Endothelial cell of umbilical vein (primary cell): ENCODE results near the gene B3GALT4. TPM values are rescaled to one million over a fixed set of nuclear protein-coding genes. Genes with fewer than 3 reads are reported as not detected.
A peak's percentile ranks its signal among the peaks of the same experiment; 100 is the strongest.

Source experiments
- BruUV-seq: library from RNA; stranded (reverse); fragments of 400-500 nt; replicated peaks from 2 replicates; lab custom pipeline; 2021; lab: Mats Ljungman, UMichigan
- CTCF ChIA-PET: fragments of 300-600, 350-600 bp; sonication (Branson Sonifier 250); formaldehyde crosslinking; loops from one replicate; lab custom pipeline; 2021; ENCODE audit warnings: antibody characterized with exemption, inconsistent platforms; lab: Charles Lee
- POLR2A ChIA-PET: fragments of 300-600, 350-600 bp; sonication (Branson Sonifier 250); formaldehyde crosslinking; loops from one replicate; lab custom pipeline; 2021; ENCODE audit warnings: antibody characterized with exemption, inconsistent platforms; lab: Charles Lee
- DNase-seq: peaks from one replicate; pipeline ENCODE4 v3.0.0-alpha.2; 2011; ENCODE audit warnings: low read depth, low spot score
- FAIRE-seq: peaks from 2 replicates; lab custom pipeline; 2011; peaks lifted over from hg19 to GRCh38; lab: Jason Lieb, UNC
- H2AFZ ChIP-seq: 2 replicates; pipeline ENCODE4 v1.6.0; 2012; ENCODE audit warnings: low read depth, low read length, control low read depth, inconsistent platforms
- H3K27ac ChIP-seq: 2 replicates; pipeline ENCODE4 v1.5.1; 2011; ENCODE audit warnings: low read depth, mild to moderate bottlenecking, control low read depth, low read length, moderate library complexity; ENCODE audit not compliant: insufficient read depth
- H3K27me3 ChIP-seq, 2 experiments: 2 replicates each; pipeline versions ENCODE4 v1.6.0 to v1.6.1; 2011; ENCODE audit warnings: low read length in 2 of 2, mixed read lengths in 1 of 2; ENCODE audit not compliant: control insufficient read depth in 2 of 2, insufficient read depth in 2 of 2
- H3K36me3 ChIP-seq, 2 experiments: 2 replicates in 1 of 2; 3 replicates in 1 of 2; pipeline ENCODE4 v1.5.1; 2011; ENCODE audit warnings: low read length in 2 of 2, mild to moderate bottlenecking in 1 of 2, moderate library complexity in 1 of 2; ENCODE audit not compliant: control insufficient read depth in 2 of 2, insufficient read depth in 2 of 2; ENCODE audit errors: extremely low read depth in 1 of 2
- H3K4me1 ChIP-seq: 3 replicates; pipeline ENCODE4 v1.5.1; 2011; ENCODE audit warnings: mild to moderate bottlenecking, low read length; ENCODE audit not compliant: control insufficient read depth, insufficient read depth; ENCODE audit errors: extremely low read depth
- H3K4me2 ChIP-seq: 2 replicates; pipeline ENCODE4 v1.6.1; 2011; ENCODE audit warnings: low read length, control low read depth, mixed read lengths; ENCODE audit not compliant: insufficient read depth
- H3K4me3 ChIP-seq, 3 experiments: fragments of 200-600 bp in 1 of 3; sonication (generic), shearing (Covaris generic) in 1 of 3; replicated peaks in 1 of 3; 2 replicates each; pipeline ENCODE4 v1.5.1; 2011 to 2016; ENCODE audit warnings: control low read depth in 3 of 3, low read length in 3 of 3, mild to moderate bottlenecking in 2 of 3, inconsistent platforms in 1 of 3, low read depth in 1 of 3, moderate library complexity in 1 of 3; ENCODE audit not compliant: insufficient read depth in 1 of 3
- H3K79me2 ChIP-seq: 2 replicates; pipeline ENCODE4 v1.6.0; 2012; ENCODE audit warnings: low read length, inconsistent platforms; ENCODE audit not compliant: control insufficient read depth, insufficient read depth
- H3K9ac ChIP-seq: replicated peaks from 2 replicates; pipeline ENCODE3; 2011; ENCODE audit warnings: low read length, control low read depth; ENCODE audit not compliant: insufficient read depth; ENCODE audit errors: extremely low read depth
- H3K9me1 ChIP-seq: replicated peaks from 3 replicates; pipeline ENCODE4 v1.6.0; 2011; ENCODE audit warnings: mild to moderate bottlenecking, low read length; ENCODE audit not compliant: control insufficient read depth, insufficient read depth; ENCODE audit errors: extremely low read depth
- H3K9me3 ChIP-seq: replicated peaks from 2 replicates; pipeline ENCODE4 v1.5.1; 2012; ENCODE audit warnings: low read length, inconsistent platforms; ENCODE audit not compliant: control insufficient read depth, insufficient read depth
- H4K20me1 ChIP-seq: replicated peaks from 2 replicates; pipeline ENCODE3; 2011; ENCODE audit warnings: mild to moderate bottlenecking, low read length; ENCODE audit not compliant: control insufficient read depth, insufficient read depth; ENCODE audit errors: extremely low read depth
- FOS ChIP-seq: IDR thresholded peaks from 2 replicates; pipeline ENCODE4 v1.6.1; 2011; ENCODE audit warnings: mild to moderate bottlenecking, low read length, moderate library complexity, borderline replicate concordance; ENCODE audit not compliant: insufficient read depth
- JUN ChIP-seq: IDR thresholded peaks from 2 replicates; pipeline ENCODE4 v1.6.1; 2011; ENCODE audit warnings: borderline replicate concordance, low read depth; ENCODE audit not compliant: insufficient read length, insufficient read depth
- MAX ChIP-seq: IDR thresholded peaks from 2 replicates; pipeline ENCODE4 v1.6.1; 2011; ENCODE audit not compliant: insufficient read depth, insufficient read length
- POLR2AphosphoS5 ChIP-seq: IDR thresholded peaks from 2 replicates; pipeline ENCODE4 v1.6.1; 2012; ENCODE audit warnings: low read depth, mild to moderate bottlenecking, control low read depth, low read length, moderate library complexity; ENCODE audit not compliant: insufficient read depth
- dilution Hi-C: fragments of 300-500 bp; cut with MboI; formaldehyde crosslinking; loops from one replicate; pipeline ENCODE4 v1.15.0; 2019; ENCODE audit warnings: low sequenced_read_pairs; ENCODE audit not compliant: extremely low pct_ligation_motif_present
- intact Hi-C: fragments of 100-400 bp; cut with micrococcal nuclease; formaldehyde crosslinking; loops from one replicate; pipeline ENCODE4 v1.10.0; 2022
- polyA plus RNA-seq, 4 experiments: library from polyadenylated mRNA; depleted of rRNA in 3 of 4; stranded (reverse) in 3 of 4; unstranded in 1 of 4; fragments of >200 nt; gene quantifications; 2 replicates each; pipeline versions ENCODE4 v1.2.1 to v1.2.3, GENCODE V29; 2011 to 2012; ENCODE audit warnings: missing spikeins in 1 of 4
- total RNA-seq: library from RNA; stranded (reverse); gene quantifications from 2 replicates; pipeline ENCODE4 v1.2.3, GENCODE V29; 2021

B3GALT4 gene
- total and polyA plus RNA-seq, 2 donors (not counting 3 experiments of a cell fraction or from before 2014, with no cell fraction given), result 4.5 to 5.6 TPM

DNA sequence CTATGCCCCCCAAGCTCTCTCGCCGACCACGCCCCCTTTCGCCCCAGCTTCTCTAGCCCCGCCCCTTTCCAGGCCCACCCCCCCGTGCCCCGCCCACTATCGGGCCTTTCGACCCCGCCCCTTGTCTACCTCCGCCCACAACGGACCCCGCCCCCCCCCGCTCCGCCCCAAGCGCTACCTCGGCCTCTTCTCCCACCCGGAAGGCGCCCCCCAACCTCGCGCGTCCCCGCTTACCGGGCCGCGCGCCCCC, 40.4 kb downstream of the B3GALT4 start:
- Histone ChIP-seq H3K9me3 (no peaks in the 10 kb centered on the region), H3K9ac (no peak overlapping the region), H3K79me2 (peaks cover 41% of the 10 kb centered on the region), H3K27ac (no peak overlapping the region), H3K4me2 (no peak overlapping the region), H3K9me1 (no peaks in the 10 kb centered on the region), H2AFZ (no peak overlapping the region), H3K4me3 (peak overlapping the region in 1 of 3 experiments; percentile 60), H3K27me3 (no peaks in the 10 kb centered on the region), H3K4me1 (peaks cover 57% of the 10 kb centered on the region), H3K36me3 (peaks cover 5 to 22% of the 10 kb centered on the region in 2 experiments), H4K20me1 (no peaks in the 10 kb centered on the region)
- BruUV-seq, result no TSS peak
- dilution Hi-C loops, result no loop called here
- no peak for TF ChIP-seq FOS
- TF ChIP-seq MAX, result no peak
- intact Hi-C loops, result loop anchor here (10.0 kb wide), 1 partner anchor 257 kb away; no protein-coding TSS in a partner anchor
- DNase-seq (peak; percentile 25), FAIRE-seq (no peak)
- CTCF ChIA-PET, result interaction anchor here (0.8 to 1.8 kb wide), 7 partner anchors 9 to 464 kb away, joined by 3 to 17 read pairs (median 3); partner anchors contain the start of genes B3GALT4, PFDN6, RGL2 and TAP1
- POLR2A ChIA-PET, result interaction anchor here (0.6 to 1.4 kb wide), 9 partner anchors 11 to 470 kb away, joined by 3 to 10 read pairs (median 4); partner anchors contain the start of genes RGL2, RPS18 and VPS52

DNA sequence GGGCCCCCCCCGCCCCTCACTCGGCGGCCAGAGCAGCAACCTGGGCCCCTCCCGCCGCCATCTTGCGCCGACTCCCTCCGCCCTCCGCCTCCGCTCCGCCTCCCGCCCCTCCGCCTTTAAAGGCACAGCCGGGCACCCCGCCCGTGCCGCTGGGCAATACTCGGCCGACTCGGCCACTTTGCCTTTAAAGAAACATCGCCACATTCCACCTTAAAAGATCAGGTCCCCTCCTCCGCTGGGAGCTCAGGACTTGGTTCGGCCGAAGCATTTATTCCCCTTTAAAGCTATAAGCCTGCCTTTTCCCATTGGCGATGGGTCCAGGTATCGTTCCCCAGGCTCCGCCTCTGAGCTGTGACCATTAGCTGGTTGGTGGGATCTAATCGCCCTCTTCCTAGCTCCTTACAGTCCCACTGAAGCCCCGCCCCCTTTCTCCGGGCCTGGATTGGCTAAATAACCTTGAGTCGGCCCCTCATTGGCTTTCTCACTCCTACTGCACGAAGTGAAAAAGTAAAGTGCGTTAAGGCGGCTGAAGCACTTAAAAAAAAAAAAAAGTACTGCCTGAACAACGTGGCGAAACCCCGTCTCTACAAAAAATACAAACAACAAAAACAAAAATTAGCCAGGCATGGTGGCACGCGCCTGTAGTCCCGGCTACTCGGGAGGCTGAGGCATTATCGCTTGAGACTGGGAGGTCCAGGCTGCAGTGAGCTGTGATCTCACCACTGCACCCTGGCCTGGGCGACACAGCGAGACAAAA, 40.9 kb downstream of the B3GALT4 start, which contains the start of gene ZBTB22:
Gene ZBTB22 (minus strand): TSS at position 76 of the 757 bp plus-strand sequence. CDS start 828 bp downstream, outside the sequence.
- ChIA-PET POLR2A (interaction anchor here (0.6 to 1.4 kb wide), 12 partner anchors 10 to 470 kb away, joined by 3 to 10 read pairs (median 4); partner anchors contain the start of genes RGL2, RPS18 and VPS52), CTCF (interaction anchor here (0.8 to 1.8 kb wide), 9 partner anchors 9 to 465 kb away, joined by 3 to 17 read pairs (median 3); partner anchors contain the start of genes B3GALT4, PFDN6, RGL2 and TAP1)
- Histone ChIP-seq H3K27ac (peak within 1 kb of the TSS; percentile 71), H3K4me3 (peak within 1 kb of the TSS; percentile 60 to 87 (median 87)), H4K20me1 (no peaks in the 10 kb centered on the region), H3K27me3 (no peaks in the 10 kb centered on the region), H3K9me3 (no peaks in the 10 kb centered on the region), H3K4me1 (peaks cover 55% of the 10 kb centered on the region), H3K4me2 (peak within 1 kb of the TSS; percentile 78), H3K79me2 (peaks cover 39% of the 10 kb centered on the region), H3K36me3 (peaks cover 5 to 22% of the 10 kb centered on the region in 2 experiments), H2AFZ (peak within 1 kb of the TSS; percentile 66), H3K9me1 (no peaks in the 10 kb centered on the region), H3K9ac (peak within 1 kb of the TSS; percentile 74)
- TF ChIP-seq FOS (no peak), POLR2AphosphoS5 (peak; percentile 17), JUN (no peak)
- intact Hi-C loops, result loop anchor here (10.0 kb wide), 1 partner anchor 257 kb away; no protein-coding TSS in a partner anchor
- no TSS peak for BruUV-seq
- FAIRE-seq (peak; percentile 90), DNase-seq (peak; percentile 99)
- dilution Hi-C loops, result no loop called here
